ENCODE results near the gene ATP5F1C.

Gene ATP5F1C

DNA sequence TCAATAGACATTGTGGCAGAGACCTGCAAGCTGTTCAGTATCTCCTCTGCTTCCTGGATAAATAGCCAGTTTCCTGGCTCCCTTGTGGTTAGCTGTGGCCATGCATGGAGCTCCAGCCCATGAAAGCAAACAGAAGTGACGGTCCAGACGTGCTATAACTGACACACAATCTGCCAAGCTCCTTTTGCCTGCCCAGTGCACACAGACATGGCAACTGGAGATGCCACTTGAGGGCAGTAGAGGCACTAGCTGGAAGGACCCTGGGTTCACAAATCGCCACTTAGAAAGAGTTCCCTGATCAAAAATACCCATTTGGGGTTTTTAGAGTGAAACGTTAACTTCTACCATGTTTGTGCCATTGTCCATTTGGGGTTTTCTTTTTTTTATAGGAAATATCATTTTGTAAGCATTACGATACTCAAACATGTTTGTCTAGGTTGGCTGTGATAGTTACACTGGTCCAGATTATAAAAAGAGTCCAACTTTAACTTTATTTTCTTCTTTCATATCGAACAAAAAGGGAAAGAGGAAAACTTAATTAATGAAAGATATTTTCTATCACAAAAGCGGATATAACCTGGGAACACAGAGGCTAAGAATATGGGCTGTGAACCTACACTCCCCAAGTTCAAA, 31.5 kb upstream of the ATP5F1C start:
- peak; percentile 28 for DNase-seq (ENCODE audit: extremely low spot score)
- TF ChIP-seq FOXM1 (IDR thresholded peaks at IDR 0.05; ENCODE audit: borderline replicate concordance) (no peak), FOXA1 (IDR thresholded peaks at IDR 0.05) (no peak), FOXK2 (IDR thresholded peaks at IDR 0.05) (no peak), CTBP1 (IDR thresholded peaks at IDR 0.05; ENCODE audit: borderline replicate concordance) (no peak), HDGF (IDR thresholded peaks at IDR 0.05; ENCODE audit: borderline replicate concordance) (no peak), ARNT (IDR thresholded peaks at IDR 0.05) (no peak), NFRKB (IDR thresholded peaks at IDR 0.05) (no peak), L3MBTL2 (conservative IDR thresholded peaks at IDR 0.05) (no peak), BHLHE40 (IDR thresholded peaks at IDR 0.05; ENCODE audit: borderline replicate concordance) (no peak), SP1 (IDR thresholded peaks at IDR 0.05) (no peak), ZNF384 (IDR thresholded peaks at IDR 0.05) (no peak), ELF4 (IDR thresholded peaks at IDR 0.05) (no peak), TARDBP (IDR thresholded peaks at IDR 0.05) (no peak), SUZ12 (IDR thresholded peaks at IDR 0.05) (no peak)
- CTCF ChIA-PET: interaction anchor here (0.6 to 1.0 kb wide), 2 partner anchors 66 to 87 kb away, joined by 3 read pairs; no protein-coding TSS in a partner anchor
- POLR2A ChIA-PET: no interaction called here

DNA sequence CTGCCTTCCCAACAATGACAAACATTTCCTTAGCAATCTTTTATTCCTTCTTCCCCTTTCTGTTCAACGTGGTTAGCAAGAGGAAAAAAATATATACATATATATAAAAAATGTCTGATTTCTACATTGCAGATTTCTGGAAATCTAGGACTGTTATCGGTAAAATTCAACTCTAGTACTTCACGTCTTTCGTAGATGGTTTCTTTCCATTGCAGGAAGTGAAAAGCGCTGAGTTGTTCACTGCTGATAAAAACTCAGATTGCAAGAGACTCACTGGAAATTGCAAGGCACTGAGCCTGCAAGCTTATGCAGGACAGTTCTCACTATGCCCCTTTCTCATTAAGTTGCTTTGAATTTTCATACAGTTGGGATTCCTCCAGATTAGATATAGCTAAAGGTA, 24.0 kb upstream of the ATP5F1C start:
- CTCF ChIA-PET: no interaction called here
- TF ChIP-seq BHLHE40 (IDR thresholded peaks at IDR 0.05; ENCODE audit: borderline replicate concordance): no peak
- TF ChIP-seq SP1 (IDR thresholded peaks at IDR 0.05): no peak
- TF ChIP-seq, protein P1, sequence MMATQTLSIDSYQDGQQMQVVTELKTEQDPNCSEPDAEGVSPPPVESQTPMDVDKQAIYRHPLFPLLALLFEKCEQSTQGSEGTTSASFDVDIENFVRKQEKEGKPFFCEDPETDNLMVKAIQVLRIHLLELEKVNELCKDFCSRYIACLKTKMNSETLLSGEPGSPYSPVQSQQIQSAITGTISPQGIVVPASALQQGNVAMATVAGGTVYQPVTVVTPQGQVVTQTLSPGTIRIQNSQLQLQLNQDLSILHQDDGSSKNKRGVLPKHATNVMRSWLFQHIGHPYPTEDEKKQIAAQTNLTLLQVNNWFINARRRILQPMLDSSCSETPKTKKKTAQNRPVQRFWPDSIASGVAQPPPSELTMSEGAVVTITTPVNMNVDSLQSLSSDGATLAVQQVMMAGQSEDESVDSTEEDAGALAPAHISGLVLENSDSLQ (IDR thresholded peaks at IDR 0.05): no peak
- no peak for TF ChIP-seq ARNT (IDR thresholded peaks at IDR 0.05)
- no peak for TF ChIP-seq CTBP1 (IDR thresholded peaks at IDR 0.05; ENCODE audit: borderline replicate concordance)
- TF ChIP-seq NFRKB (IDR thresholded peaks at IDR 0.05): no peak
- TF ChIP-seq SUZ12 (IDR thresholded peaks at IDR 0.05): no peak
- no peak for TF ChIP-seq FOXM1 (IDR thresholded peaks at IDR 0.05; ENCODE audit: borderline replicate concordance)
- TF ChIP-seq FOXA1 (IDR thresholded peaks at IDR 0.05): no peak
- no peak for TF ChIP-seq TARDBP (IDR thresholded peaks at IDR 0.05)
- no peak for TF ChIP-seq FOXK2 (IDR thresholded peaks at IDR 0.05)
- TF ChIP-seq LEF1 (IDR thresholded peaks at IDR 0.05; ENCODE audit: borderline replicate concordance): no peak
- TF ChIP-seq L3MBTL2 (conservative IDR thresholded peaks at IDR 0.05): no peak
- no peak for TF ChIP-seq ELF4 (IDR thresholded peaks at IDR 0.05)
- TF ChIP-seq ZNF384 (IDR thresholded peaks at IDR 0.05): no peak
- no peak for TF ChIP-seq HDGF (IDR thresholded peaks at IDR 0.05; ENCODE audit: borderline replicate concordance)
- no peak for DNase-seq (ENCODE audit: extremely low spot score)
- POLR2A ChIA-PET: no interaction called here

GRCh38 chr10:7766241-7766640, 21.7 kb upstream of the ATP5F1C start:
- TF ChIP-seq LEF1 (IDR thresholded peaks at IDR 0.05; ENCODE audit: borderline replicate concordance): no peak
- no peak for TF ChIP-seq ARNT (IDR thresholded peaks at IDR 0.05)
- TF ChIP-seq FOXM1 (IDR thresholded peaks at IDR 0.05; ENCODE audit: borderline replicate concordance): no peak
- no peak for TF ChIP-seq ELF4 (IDR thresholded peaks at IDR 0.05)
- TF ChIP-seq SUZ12 (IDR thresholded peaks at IDR 0.05): no peak
- TF ChIP-seq FOXK2 (IDR thresholded peaks at IDR 0.05): no peak
- TF ChIP-seq ZNF384 (IDR thresholded peaks at IDR 0.05): no peak
- no peak for TF ChIP-seq HDGF (IDR thresholded peaks at IDR 0.05; ENCODE audit: borderline replicate concordance)
- no peak for TF ChIP-seq CTBP1 (IDR thresholded peaks at IDR 0.05; ENCODE audit: borderline replicate concordance)
- no peak for TF ChIP-seq SP1 (IDR thresholded peaks at IDR 0.05)
- no peak for TF ChIP-seq BHLHE40 (IDR thresholded peaks at IDR 0.05; ENCODE audit: borderline replicate concordance)
- no peak for TF ChIP-seq L3MBTL2 (conservative IDR thresholded peaks at IDR 0.05)
- TF ChIP-seq, protein P1 (IDR thresholded peaks at IDR 0.05): no peak
- no peak for TF ChIP-seq TARDBP (IDR thresholded peaks at IDR 0.05)
- TF ChIP-seq FOXA1 (IDR thresholded peaks at IDR 0.05): no peak
- no peak for TF ChIP-seq NFRKB (IDR thresholded peaks at IDR 0.05)
- ChIA-PET POLR2A (interaction anchor here (1.2 kb wide), 1 partner anchor 22 kb away, joined by 5 read pairs; the partner anchor contains the start of genes ATP5F1C and KIN), CTCF (no interaction called here)
- no peak for DNase-seq (ENCODE audit: extremely low spot score)

DNA sequence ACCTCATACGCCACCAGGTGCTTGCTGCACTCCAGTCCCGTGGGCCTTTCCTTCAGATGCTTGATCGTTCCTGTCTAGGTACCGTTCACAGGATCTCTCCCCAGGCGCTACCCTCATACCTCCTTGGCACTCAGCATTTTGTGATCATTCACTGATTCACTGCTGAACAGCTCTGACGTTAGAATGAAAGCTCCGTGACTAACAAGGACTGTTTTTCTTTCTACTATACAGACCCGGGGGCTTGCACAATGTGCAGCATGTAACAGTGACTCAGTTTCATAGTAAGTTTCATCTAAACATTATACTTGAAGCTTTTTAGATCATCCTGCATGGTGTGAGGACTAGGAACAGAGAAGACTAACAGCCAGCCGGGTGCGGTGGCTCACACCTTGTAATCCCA, 20.8 kb upstream of the ATP5F1C start:
- DNase-seq (ENCODE audit: extremely low spot score): no peak
- POLR2A ChIA-PET: interaction anchor here (1.2 kb wide), 1 partner anchor 21 kb away, joined by 5 read pairs; the partner anchor contains the start of genes ATP5F1C and KIN
- CTCF ChIA-PET: no interaction called here
- TF ChIP-seq FOXK2 (IDR thresholded peaks at IDR 0.05): no peak
- no peak for TF ChIP-seq ARNT (IDR thresholded peaks at IDR 0.05)
- TF ChIP-seq FOXM1 (IDR thresholded peaks at IDR 0.05; ENCODE audit: borderline replicate concordance): no peak
- TF ChIP-seq HDGF (IDR thresholded peaks at IDR 0.05; ENCODE audit: borderline replicate concordance): no peak

DNA sequence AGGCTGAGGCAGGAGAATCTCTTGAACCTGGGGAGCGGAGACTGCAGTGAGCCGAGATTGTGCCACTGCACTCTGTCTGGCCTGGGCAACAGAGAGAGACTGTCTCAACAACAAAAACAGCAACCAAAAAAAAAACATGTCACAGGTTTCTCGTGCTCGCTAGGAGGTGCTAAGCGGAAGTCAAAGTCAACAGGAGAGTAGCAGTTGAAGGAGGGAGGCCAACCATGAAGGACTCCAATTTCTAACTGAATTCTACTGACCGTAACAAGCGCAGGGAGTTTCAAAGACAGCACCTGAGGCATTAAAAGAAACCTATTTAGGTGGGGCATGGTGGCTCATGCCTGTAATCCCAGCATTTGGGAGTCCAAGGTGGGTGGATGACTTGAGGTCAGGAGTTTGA, 19.6 kb upstream of the ATP5F1C start:
- no peak for DNase-seq (ENCODE audit: extremely low spot score)
- ChIA-PET CTCF (no interaction called here), POLR2A (no interaction called here)
- TF ChIP-seq CTBP1 (IDR thresholded peaks at IDR 0.05; ENCODE audit: borderline replicate concordance): no peak
- no peak for TF ChIP-seq FOXA1 (IDR thresholded peaks at IDR 0.05)
- TF ChIP-seq L3MBTL2 (conservative IDR thresholded peaks at IDR 0.05): no peak
- TF ChIP-seq HDGF (IDR thresholded peaks at IDR 0.05; ENCODE audit: borderline replicate concordance): no peak
- no peak for TF ChIP-seq ZNF384 (IDR thresholded peaks at IDR 0.05)
- no peak for TF ChIP-seq TARDBP (IDR thresholded peaks at IDR 0.05)
- TF ChIP-seq FOXK2 (IDR thresholded peaks at IDR 0.05): no peak
- TF ChIP-seq ELF4 (IDR thresholded peaks at IDR 0.05): no peak
- no peak for TF ChIP-seq BHLHE40 (IDR thresholded peaks at IDR 0.05; ENCODE audit: borderline replicate concordance)
- TF ChIP-seq, protein P1 (IDR thresholded peaks at IDR 0.05): no peak
- TF ChIP-seq ARNT (IDR thresholded peaks at IDR 0.05): no peak
- no peak for TF ChIP-seq SP1 (IDR thresholded peaks at IDR 0.05)
- TF ChIP-seq LEF1 (IDR thresholded peaks at IDR 0.05; ENCODE audit: borderline replicate concordance): no peak
